Heart right ventricle (tissue), 16 donors: ENCODE data around the gene SHTN1. TPM values are rescaled to one million over a fixed set of nuclear protein-coding genes. Genes with fewer than 3 reads are reported as not detected.

Experiments
- ATAC-seq, 8 donors: fragments of 200-7000 bp; cut with Tn5 transposase; one replicate each; pipeline ENCODE4 v1.9.1; 2020; ENCODE audit warnings: mild to moderate bottlenecking in 8 of 8, moderate library complexity in 8 of 8, moderate number of reproducible peaks in 1 of 8
- DNase-seq, 2 donors: peaks; one replicate each; pipeline ENCODE4 v3.0.0-alpha.2; 2020
- H3K27ac ChIP-seq, 10 donors: fragments of 200-600 bp; sonication (generic) in 2 of 10; one replicate each; pipeline versions ENCODE4 v1.5.0 to v1.8.0; 2020 to 2022; ENCODE audit warnings: mild to moderate bottlenecking in 3 of 10
- H3K27me3 ChIP-seq, 7 donors: fragments of 200-600 bp; one replicate each; pipeline ENCODE4 v1.8.0; 2021 to 2022; ENCODE audit warnings: mild to moderate bottlenecking in 2 of 7
- H3K36me3 ChIP-seq, 9 donors: fragments of 200-600 bp; sonication (generic) in 1 of 9; one replicate each; pipeline versions ENCODE4 v1.5.0 to v1.8.0; 2020 to 2022; ENCODE audit warnings: mild to moderate bottlenecking in 2 of 9
- H3K4me1 ChIP-seq, 9 donors: fragments of 200-600 bp; sonication (generic) in 1 of 9; one replicate each; pipeline versions ENCODE4 v1.5.0 to v1.8.0; 2020 to 2022; ENCODE audit warnings: mild to moderate bottlenecking in 4 of 9
- H3K4me3 ChIP-seq, 10 donors: fragments of 200-600 bp; sonication (generic) in 2 of 10; one replicate each; pipeline versions ENCODE4 v1.5.0 to v1.8.0; 2020 to 2022; ENCODE audit warnings: mild to moderate bottlenecking in 7 of 10, moderate library complexity in 2 of 10
- H3K9me3 ChIP-seq, 11 donors: fragments of 200-600 bp in 10 of 11; sonication (generic) in 2 of 11; one replicate each; pipeline versions ENCODE4 v1.5.0 to v1.8.0; 2013 to 2022; ENCODE audit warnings: mild to moderate bottlenecking in 2 of 11, control low read depth in 1 of 11, moderate library complexity in 1 of 11
- WGBS, 2 donors: extraction: QIAGEN DNeasy Blood & Tissue Kit; methylation state at CpG; one replicate each; pipeline ENCODE4 v1.1.7; 2013; ENCODE audit warnings: inconsistent platforms in 1 of 2; 5-methylcytosine and 5-hydroxymethylcytosine counted together
- intact Hi-C, 10 donors: fragments of 100-400 bp; cut with DNase I; formaldehyde crosslinking; loops; one replicate each; pipeline versions ENCODE4 v1.11.1 to v1.14.2; 2022
- polyA plus RNA-seq, 2 donors: library from polyadenylated mRNA; stranded (reverse); fragments of 200-250 nt; gene quantifications; one replicate each; pipeline ENCODE4 v1.2.3, GENCODE V29; 2013
- total RNA-seq, 10 donors: library from RNA; stranded (reverse); fragmentation: NEBNext Ultra II Directional in 3 of 10; extraction: Animal tissue kit (Norgen Biotek cat#: 25700) in 3 of 10; gene quantifications; one replicate each; pipeline versions ENCODE4 v1.2.1 to v1.2.4, GENCODE V29; 2021 to 2023
- TF ChIP-seq, protein P1 (sequence below), 9 donors: fragments of 200-600 bp; sonication (generic) in 2 of 9; IDR thresholded peaks; one replicate each; pipeline versions ENCODE4 v1.5.0 to v1.8.0; 2021 to 2022; ENCODE audit warnings: antibody characterized with exemption in 9 of 9, mild to moderate bottlenecking in 5 of 9, moderate library complexity in 1 of 9
- donor health status: Arrhythmogenic right ventricular cardiomyopathy.
- donor health status: ischemic (EF 13 %, LVEDD 7.1; RV severe dilation, severe dysfunction).
- donor health status: healthy with polysubstance abuse.
- donor health status: DM: no; HTN: yes; CAD: no.
- donor health status: DM: no; HTN: no; CAD: no.
- donor health status: ischemic (EF 25% LVEDD 6.9; RV normal size, moderate dysfunction).
- donor health status: ischemic (EF 25% LVEDD 5.7; RV mildly dilated, moderate dysfunction).
- donor health status: healthy.
- donor health status: DM: yes; HTN: yes; CAD: no.
- donor health status: Ischemic cardiomyopathy.
- donor health status: ischemic (EF 35%, LVEDD 5.7; RV mildly dilated, moderate dysfunction).
- donor health status: nonischemic (EF 11% LVEDD 7.7; RV severe dilation, severe dysfunction).
- donor health status: DM: yes; HTN: yes; CAD: no.
- donor health status: PGD.
- donor health status: ischemic (EF 29% LVEDD 5.4; RV normal size, mild dysfunction).
- donor health status: nonischemic (EF 23%, LVEDD 6.1; RV moderate dilation, normal function).

Gene SHTN1
- total and polyA plus RNA-seq, 12 donors: 0.86 to 13.1 (median 2.8) TPM

DNA sequence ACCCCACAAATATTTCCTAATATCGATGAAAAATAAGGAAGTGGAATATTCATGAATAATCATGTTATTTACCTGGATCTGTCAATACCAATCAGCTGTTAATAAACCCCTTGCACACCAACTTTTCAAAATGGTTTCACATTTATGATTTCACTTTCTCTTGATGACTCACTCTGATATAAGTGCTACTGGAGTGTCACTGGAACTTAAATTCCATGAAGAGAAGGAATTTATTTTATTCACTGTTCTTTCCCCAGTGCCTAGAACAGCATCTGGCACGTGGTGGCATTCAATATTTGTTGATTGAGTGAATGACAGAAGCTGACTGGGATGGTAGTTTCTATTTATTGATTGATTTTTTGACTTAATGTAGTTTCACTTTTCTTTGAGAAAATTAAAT is 159.2 kb downstream of the SHTN1 start:
- Histone ChIP-seq H3K9me3 (no peaks in the 10 kb centered on the region), H3K36me3 (no peaks in the 10 kb centered on the region), H3K4me1 (peaks cover 0 to 11% (median 5%) of the 10 kb centered on the region in 9 donors), H3K27me3 (peaks cover 0 to 42% (median 17%) of the 10 kb centered on the region in 7 donors), H3K4me3 (no peak overlapping the region), H3K27ac (no peak overlapping the region)
- DNase-seq: no peak
- WGBS, 2 donors: 67% methylated on average over 2 of the region's 2 CpGs
- TF ChIP-seq, protein P1, sequence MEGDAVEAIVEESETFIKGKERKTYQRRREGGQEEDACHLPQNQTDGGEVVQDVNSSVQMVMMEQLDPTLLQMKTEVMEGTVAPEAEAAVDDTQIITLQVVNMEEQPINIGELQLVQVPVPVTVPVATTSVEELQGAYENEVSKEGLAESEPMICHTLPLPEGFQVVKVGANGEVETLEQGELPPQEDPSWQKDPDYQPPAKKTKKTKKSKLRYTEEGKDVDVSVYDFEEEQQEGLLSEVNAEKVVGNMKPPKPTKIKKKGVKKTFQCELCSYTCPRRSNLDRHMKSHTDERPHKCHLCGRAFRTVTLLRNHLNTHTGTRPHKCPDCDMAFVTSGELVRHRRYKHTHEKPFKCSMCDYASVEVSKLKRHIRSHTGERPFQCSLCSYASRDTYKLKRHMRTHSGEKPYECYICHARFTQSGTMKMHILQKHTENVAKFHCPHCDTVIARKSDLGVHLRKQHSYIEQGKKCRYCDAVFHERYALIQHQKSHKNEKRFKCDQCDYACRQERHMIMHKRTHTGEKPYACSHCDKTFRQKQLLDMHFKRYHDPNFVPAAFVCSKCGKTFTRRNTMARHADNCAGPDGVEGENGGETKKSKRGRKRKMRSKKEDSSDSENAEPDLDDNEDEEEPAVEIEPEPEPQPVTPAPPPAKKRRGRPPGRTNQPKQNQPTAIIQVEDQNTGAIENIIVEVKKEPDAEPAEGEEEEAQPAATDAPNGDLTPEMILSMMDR (IDR thresholded peaks at IDR 0.05): no peak
- intact Hi-C loops: no loop called here
- ATAC-seq: no peak

DNA sequence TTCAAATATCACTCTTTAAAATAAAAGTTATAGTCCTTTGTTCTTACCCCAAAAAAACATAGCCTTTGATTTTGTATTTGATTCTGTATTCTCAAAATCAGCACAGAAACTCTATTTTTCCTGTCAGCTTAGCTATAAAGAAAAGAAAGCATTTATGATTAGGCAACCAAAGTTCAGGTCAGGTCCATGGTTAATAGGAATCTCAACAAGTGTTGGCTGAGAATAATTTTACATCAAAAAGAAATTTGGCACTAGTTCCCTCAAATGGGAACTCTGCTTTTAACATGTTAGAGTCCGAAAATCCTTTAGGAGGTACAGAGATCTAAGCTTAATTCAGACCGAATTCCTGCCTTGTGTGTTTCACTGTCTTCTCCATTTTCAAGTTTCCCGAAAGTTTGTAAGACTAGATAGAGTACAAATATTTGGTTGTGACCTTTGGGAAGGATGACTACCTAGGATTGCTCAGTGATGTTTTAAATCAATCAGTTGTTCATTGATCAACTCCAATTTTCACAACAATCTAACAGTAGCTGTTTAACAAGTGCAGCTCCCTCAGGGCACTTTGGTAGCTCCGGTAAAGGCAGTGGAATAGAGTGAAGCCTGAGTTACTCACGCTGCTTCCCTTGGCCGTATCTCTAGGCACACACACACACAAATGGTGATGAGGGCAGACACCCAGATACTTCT is 164.5 kb downstream of the SHTN1 start:
- 87 to 91% methylated on average over 6 of the region's 6 CpGs for WGBS, 2 donors
- H3K27me3 ChIP-seq: peaks cover 0 to 16% (median 0%) of the 10 kb centered on the region in 7 donors
- TF ChIP-seq, protein P1 (IDR thresholded peaks at IDR 0.05): no peak

DNA sequence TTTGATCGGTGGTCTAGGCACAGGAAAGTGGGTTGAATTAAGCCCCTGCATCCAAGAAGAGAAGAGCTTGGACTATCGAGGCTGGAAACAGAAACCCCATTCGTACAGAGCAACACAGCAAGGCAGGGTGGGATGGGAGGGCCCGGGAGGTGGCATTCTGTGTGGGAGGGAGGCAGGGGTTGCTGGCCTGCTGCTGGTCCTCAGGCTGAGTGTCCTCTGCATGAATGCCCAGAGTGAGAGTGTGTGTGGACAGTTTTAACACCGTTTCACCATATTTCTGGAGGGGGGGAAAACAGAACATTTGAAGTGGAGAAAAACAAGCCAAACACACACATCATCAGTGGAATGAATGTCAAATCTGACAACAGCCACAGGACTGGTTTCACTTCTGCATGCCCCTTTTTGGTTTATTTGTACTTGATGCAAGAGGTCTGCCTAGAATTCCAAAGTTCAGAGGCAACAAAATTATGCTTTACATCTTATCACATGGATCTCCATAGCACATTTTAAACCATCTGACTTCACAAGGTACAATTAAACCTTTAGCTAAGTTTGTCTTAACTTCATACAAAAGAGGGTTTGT is 166.8 kb downstream of the SHTN1 start:
- Histone ChIP-seq H3K9me3 (no peaks in the 10 kb centered on the region), H3K4me1 (no peaks in the 10 kb centered on the region), H3K4me3 (no peak overlapping the region), H3K27ac (no peak overlapping the region), H3K27me3 (peaks cover 0 to 25% (median 0%) of the 10 kb centered on the region in 7 donors), H3K36me3 (no peaks in the 10 kb centered on the region)
- no peak for ATAC-seq
- DNase-seq: no peak
- 69 to 71% methylated on average over 5 of the region's 5 CpGs for WGBS, 2 donors
- intact Hi-C loops: no loop called here
- TF ChIP-seq, protein P1 (IDR thresholded peaks at IDR 0.05): no peak

More for the DNA sequence above, 164.5 kb downstream of the SHTN1 start:
- Histone ChIP-seq H3K36me3 (no peaks in the 10 kb centered on the region), H3K9me3 (no peaks in the 10 kb centered on the region), H3K4me1 (no peaks in the 10 kb centered on the region), H3K4me3 (no peak overlapping the region), H3K27ac (no peak overlapping the region)
- intact Hi-C loops: no loop called here
- no peak for DNase-seq
- no peak for ATAC-seq

DNA sequence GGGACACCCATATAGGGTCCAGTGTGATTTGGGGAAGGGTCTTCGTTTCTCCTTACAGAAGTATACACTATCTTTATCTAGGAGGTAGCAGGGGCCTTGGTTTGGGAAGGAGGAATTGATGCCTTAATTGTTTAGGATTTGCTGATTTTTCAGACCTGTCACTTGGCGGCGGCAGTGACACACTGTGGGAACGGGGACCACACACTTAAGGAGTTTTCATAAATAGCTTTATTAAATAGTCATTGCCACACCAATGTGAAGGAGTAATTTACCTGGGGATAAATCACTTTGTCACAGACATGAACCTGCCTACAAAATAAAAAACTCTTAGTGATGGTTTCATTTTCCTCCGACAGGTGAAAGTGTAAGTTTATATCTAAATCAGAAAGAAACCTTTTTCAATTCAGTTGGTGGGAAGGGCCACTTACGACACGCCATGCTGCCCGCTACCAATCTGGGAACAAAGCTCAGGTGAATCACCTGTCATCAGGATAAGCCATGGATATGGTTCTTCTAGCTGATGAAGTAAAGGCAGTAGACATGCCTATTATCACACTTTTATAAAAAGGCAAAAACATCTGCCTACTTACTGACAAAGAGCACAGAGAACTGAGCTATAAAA is 168.0 kb downstream of the SHTN1 start:
- intact Hi-C loops: no loop called here
- no peak for DNase-seq
- peaks cover 0 to 25% (median 0%) of the 10 kb centered on the region in 7 donors for H3K27me3 ChIP-seq
- WGBS, 2 donors: 66 to 70% methylated on average over 8 of the region's 8 CpGs
- H3K9me3 ChIP-seq: no peaks in the 10 kb centered on the region
- TF ChIP-seq, protein P1 (IDR thresholded peaks at IDR 0.05): peak in 5 of 9 donors; percentile 7 to 34 (median 8)
- no peaks in the 10 kb centered on the region for H3K36me3 ChIP-seq
- H3K4me1 ChIP-seq: no peaks in the 10 kb centered on the region
- no peak overlapping the region for H3K27ac ChIP-seq
- H3K4me3 ChIP-seq: no peak overlapping the region
- ATAC-seq: no peak
